ENCODE measurements around the gene HCN3.

Gene HCN3

DNA sequence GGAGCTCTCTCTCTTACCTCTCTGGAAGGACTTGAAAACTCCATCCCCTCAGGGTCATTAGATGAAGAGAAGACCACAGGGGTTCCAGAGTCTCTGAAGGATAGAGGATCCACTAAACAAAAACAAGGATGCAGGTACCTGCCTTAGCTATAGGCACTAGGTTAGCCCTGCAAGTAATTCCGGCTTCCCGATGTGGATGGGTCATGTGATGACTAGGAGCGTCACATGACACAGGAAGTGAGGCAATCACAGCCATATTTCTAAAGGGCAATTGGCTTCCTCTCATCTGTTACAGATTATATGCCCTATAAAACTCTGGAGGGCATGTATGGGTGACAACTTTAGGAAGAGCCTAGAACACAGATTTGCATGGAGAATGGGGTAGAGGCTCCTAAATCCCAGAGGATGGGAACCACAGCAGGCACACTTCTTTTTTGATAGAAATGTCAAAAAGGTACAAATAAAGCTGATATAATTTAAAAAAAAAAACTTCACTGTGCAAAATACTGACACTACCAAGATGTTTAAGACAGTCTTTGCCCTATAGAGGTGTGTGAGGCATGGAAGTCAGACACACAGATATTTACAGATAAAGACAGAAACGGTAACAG is 36.1 kb upstream of the HCN3 start (continued):
- TF ChIP-seq ZNF558 (tag by site-specific recombination; IDR thresholded peaks at IDR 0.05) (no peak; the same call in 1 of the 2 replicates), ATF2 (tag by site-specific recombination; IDR thresholded peaks at IDR 0.05; ENCODE audit: low read depth) (no peak), ZNF843 (tag by site-specific recombination; IDR thresholded peaks at IDR 0.05) (peak; percentile 39; the same call in 1 of the 2 replicates), ZBTB8A (tag by site-specific recombination; IDR thresholded peaks at IDR 0.05) (peak; percentile 58), SCRT2 (tag by site-specific recombination; IDR thresholded peaks at IDR 0.05) (peak; percentile 31; the same call in 1 of the 2 replicates), ZNF175 (tag by site-specific recombination; IDR thresholded peaks at IDR 0.05) (no peak)

DNA sequence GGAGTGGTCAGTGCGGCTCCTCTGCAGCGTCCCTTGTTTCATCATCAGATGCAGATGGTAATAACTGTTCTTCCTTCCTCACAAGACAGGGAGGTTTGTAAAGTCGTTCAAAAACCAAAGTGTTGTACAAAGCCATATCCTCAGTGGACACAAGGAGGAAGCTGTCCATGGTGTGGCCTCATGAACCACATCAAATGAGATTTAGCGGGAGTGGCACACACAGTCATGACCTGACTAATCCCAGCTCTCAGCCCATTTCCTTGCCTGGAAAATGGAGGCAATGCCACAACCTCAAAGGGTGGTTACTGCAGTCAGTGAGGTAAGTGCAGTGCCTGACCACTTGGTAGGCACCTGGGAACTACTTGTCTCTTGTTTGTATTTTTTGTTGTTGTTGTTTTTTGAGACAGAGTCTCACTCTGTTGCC is 35.4 kb upstream of the HCN3 start:
- H3K4me1 ChIP-seq (ENCODE audit: control insufficient read depth, insufficient read depth, low read length) = peaks cover 5% of the 10 kb centered on the region; the same call in 1 of the 2 replicates
- ChIA-PET CTCF (interaction anchor here (1.0 to 2.1 kb wide), 4 partner anchors 8 to 329 kb away, joined by 3 to 15 read pairs (median 4); no protein-coding TSS in a partner anchor), POLR2A (interaction anchor here (0.6 to 1.6 kb wide), 6 partner anchors 14 to 82 kb away, joined by 3 to 6 read pairs (median 3); partner anchors contain the start of gene CLK2)
- H3K36me3 ChIP-seq (ENCODE audit: control insufficient read depth in 2 of 2, insufficient read depth in 1 of 2, low read length in 2 of 2) = peaks cover 4 to 26% of the 10 kb centered on the region in 2 experiments; a peak in 2 of 3 replicates
- no peak overlapping the region for H3K27ac ChIP-seq (ENCODE audit: extremely low read depth, low read depth, low read length)
- TF ChIP-seq ZNF148 (tag by site-specific recombination; IDR thresholded peaks at IDR 0.05; ENCODE audit: borderline replicate concordance) (no peak), ZNF302 (tag by site-specific recombination; IDR thresholded peaks at IDR 0.05; ENCODE audit: low read depth) (no peak), KLF1 (tag by site-specific recombination; IDR thresholded peaks at IDR 0.05) (no peak), MZF1 (tag by site-specific recombination; IDR thresholded peaks at IDR 0.05; ENCODE audit: borderline replicate concordance) (no peak), REST (tag by site-specific recombination; IDR thresholded peaks at IDR 0.05) (peak; percentile 76; the same call in 1 of the 2 replicates), ZNF211 (tag by site-specific recombination; IDR thresholded peaks at IDR 0.05; ENCODE audit: low read depth) (no peak), ZNF121 (tag by site-specific recombination; IDR thresholded peaks at IDR 0.05) (peak; percentile 92), ZNF514 (tag by site-specific recombination; IDR thresholded peaks at IDR 0.05) (no peak), ZNF670 (tag by site-specific recombination; IDR thresholded peaks at IDR 0.05; ENCODE audit: low read depth) (no peak), ZSCAN18 (tag by site-specific recombination; IDR thresholded peaks at IDR 0.05) (no peak), KLF10 (tag by site-specific recombination; IDR thresholded peaks at IDR 0.05) (no peak), HIC1 (tag by site-specific recombination; IDR thresholded peaks at IDR 0.05) (0 out of 2 replicates have a peak, but pooled peaks have one; percentile 5), IKZF3 (tag by site-specific recombination; IDR thresholded peaks at IDR 0.05) (no peak), ZNF202 (tag by site-specific recombination; IDR thresholded peaks at IDR 0.05; ENCODE audit: borderline replicate concordance) (no peak)
- TF ChIP-seq, protein P1, sequence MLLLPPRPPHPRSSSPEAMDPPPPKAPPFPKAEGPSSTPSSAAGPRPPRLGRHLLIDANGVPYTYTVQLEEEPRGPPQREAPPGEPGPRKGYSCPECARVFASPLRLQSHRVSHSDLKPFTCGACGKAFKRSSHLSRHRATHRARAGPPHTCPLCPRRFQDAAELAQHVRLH (tag by site-specific recombination; IDR thresholded peaks at IDR 0.05) = 0 out of 2 replicates have a peak, but pooled peaks have one; percentile 54
- H3K4me3 ChIP-seq (ENCODE audit: low read depth, low read length) = no peak overlapping the region
- no peaks in the 10 kb centered on the region for H3K9me3 ChIP-seq (ENCODE audit: control insufficient read depth, insufficient read depth, low read depth, low read length)

Measured in HEK293 (cell line).